SU-DHL-6 (cell line): ENCODE results near the gene CCDC169.

Source experiments
- H2AFZ ChIP-seq: fragments of 200-600 bp; sonication (generic); 2 replicates; pipeline ENCODE4 v1.6.1; 2014; ENCODE audit warnings: low read depth, mild to moderate bottlenecking, moderate library complexity, mixed read lengths, antibody characterized with exemption, low read length; ENCODE audit not compliant: severe bottlenecking
- H3F3A ChIP-seq: fragments of 200-600 bp; shearing (Covaris generic); 2 replicates; pipeline ENCODE4 v1.6.0; 2016; ENCODE audit warnings: antibody characterized with exemption, mild to moderate bottlenecking; ENCODE audit not compliant: insufficient read depth
- H3K27ac ChIP-seq: fragments of 200-600 bp; sonication (generic); 2 replicates; pipeline ENCODE4 v1.5.1; 2016; ENCODE audit warnings: low read depth, mild to moderate bottlenecking, low read length, moderate library complexity, mixed read lengths
- H3K27me3 ChIP-seq: fragments of 200-600 bp; sonication (generic), shearing (Covaris generic); 2 replicates; pipeline ENCODE4 v1.6.0; 2014; ENCODE audit warnings: mild to moderate bottlenecking, low read length
- H3K36me3 ChIP-seq: fragments of 200-600 bp; sonication (generic); 2 replicates; pipeline ENCODE4 v1.6.1; 2014; ENCODE audit warnings: mild to moderate bottlenecking, low read length, mixed read lengths
- H3K4me2 ChIP-seq: fragments of 300-600, 200-600 bp; shearing (Covaris generic), sonication (generic); 2 replicates; pipeline ENCODE4 v1.6.0; 2014; ENCODE audit warnings: low read length, low read depth, mild to moderate bottlenecking; ENCODE audit not compliant: poor library complexity, severe bottlenecking
- H3K4me3 ChIP-seq: fragments of 200-600 bp; sonication (generic); 2 replicates; pipeline ENCODE4 v1.5.1; 2014; ENCODE audit warnings: antibody characterized with exemption, low read length, mild to moderate bottlenecking, mixed read lengths; ENCODE audit not compliant: insufficient read depth, poor library complexity, severe bottlenecking
- H3K79me2 ChIP-seq: fragments of 200-600 bp; sonication (generic); 2 replicates; pipeline ENCODE4 v1.6.1; 2014; ENCODE audit warnings: mild to moderate bottlenecking, low read length, moderate library complexity; ENCODE audit not compliant: insufficient read depth
- H3K9ac ChIP-seq: fragments of 200-600 bp; sonication (generic); 2 replicates; pipeline ENCODE4 v1.7.0; 2014; ENCODE audit warnings: mild to moderate bottlenecking, low read length
- H3K9me2 ChIP-seq: fragments of 200-600 bp; sonication (generic); replicated peaks from 2 replicates; pipeline ENCODE4 v1.6.1; 2014; ENCODE audit warnings: low read length; ENCODE audit not compliant: insufficient read depth
- H3K9me3 ChIP-seq: fragments of 200-600 bp; sonication (generic); 2 replicates; pipeline ENCODE4 v1.6.1; 2014; ENCODE audit warnings: low read length, mixed read lengths; ENCODE audit not compliant: insufficient read depth
- H4K20me1 ChIP-seq: fragments of 200-600 bp; sonication (generic); 2 replicates; pipeline ENCODE4 v1.6.1; 2014; ENCODE audit warnings: low read depth, mild to moderate bottlenecking, antibody characterized with exemption, low read length, moderate library complexity, mixed read lengths
- EZH2phosphoT487 ChIP-seq: fragments of 200-600 bp; sonication (generic), shearing (Covaris generic); conservative IDR thresholded peaks from 2 replicates; pipeline ENCODE4 v1.6.1; 2018; ENCODE audit warnings: mild to moderate bottlenecking, antibody characterized with exemption, low read length, moderate library complexity, mixed read lengths
- TF ChIP-seq, protein P1 (sequence below): fragments of 200-600 bp; sonication (generic); IDR thresholded peaks from one replicate; pipeline ENCODE4 v1.5.1; 2017; ENCODE audit warnings: antibody characterized with exemption, mild to moderate bottlenecking, low read length, moderate library complexity; ENCODE audit not compliant: insufficient read depth, poor library complexity, severe bottlenecking

The CCDC169 gene

DNA sequence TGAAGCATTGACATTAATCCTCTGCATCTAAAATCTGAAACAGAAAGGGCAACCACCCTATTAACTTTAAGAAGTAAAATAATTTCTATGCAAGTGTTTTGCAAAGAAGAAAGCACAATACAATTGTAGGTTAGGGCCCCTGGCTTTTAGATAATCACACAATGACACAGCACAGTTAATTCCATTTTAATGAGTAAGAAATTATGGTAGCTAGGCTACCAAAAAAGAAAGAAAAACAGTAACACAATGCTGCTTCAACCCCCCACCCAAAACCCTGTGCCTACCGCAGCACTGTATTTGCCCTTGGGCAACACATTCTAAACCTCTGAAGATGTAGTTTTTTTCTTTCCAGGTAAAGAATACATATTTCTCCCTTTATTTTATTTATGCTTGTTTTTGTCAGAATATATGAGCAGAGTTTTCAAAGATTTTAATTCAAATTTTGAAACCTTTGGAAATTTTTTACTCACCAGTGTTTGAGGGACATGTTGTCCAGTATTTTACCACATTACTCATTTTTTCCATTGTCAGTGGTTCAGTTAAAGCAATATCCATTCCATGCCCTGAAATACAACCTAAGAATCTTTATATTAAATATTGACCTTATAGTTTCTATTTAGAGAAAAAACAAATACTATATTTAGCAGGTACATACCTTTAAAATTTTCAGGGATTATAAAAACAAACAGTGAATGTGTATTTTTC, 104.3 kb downstream of the CCDC169 start:
- no peak overlapping the region for H3K4me3 ChIP-seq
- no peak overlapping the region for H3K4me2 ChIP-seq
- H3K27me3 ChIP-seq = no peaks in the 10 kb centered on the region
- no peak for TF ChIP-seq EZH2phosphoT487
- TF ChIP-seq, protein P1, sequence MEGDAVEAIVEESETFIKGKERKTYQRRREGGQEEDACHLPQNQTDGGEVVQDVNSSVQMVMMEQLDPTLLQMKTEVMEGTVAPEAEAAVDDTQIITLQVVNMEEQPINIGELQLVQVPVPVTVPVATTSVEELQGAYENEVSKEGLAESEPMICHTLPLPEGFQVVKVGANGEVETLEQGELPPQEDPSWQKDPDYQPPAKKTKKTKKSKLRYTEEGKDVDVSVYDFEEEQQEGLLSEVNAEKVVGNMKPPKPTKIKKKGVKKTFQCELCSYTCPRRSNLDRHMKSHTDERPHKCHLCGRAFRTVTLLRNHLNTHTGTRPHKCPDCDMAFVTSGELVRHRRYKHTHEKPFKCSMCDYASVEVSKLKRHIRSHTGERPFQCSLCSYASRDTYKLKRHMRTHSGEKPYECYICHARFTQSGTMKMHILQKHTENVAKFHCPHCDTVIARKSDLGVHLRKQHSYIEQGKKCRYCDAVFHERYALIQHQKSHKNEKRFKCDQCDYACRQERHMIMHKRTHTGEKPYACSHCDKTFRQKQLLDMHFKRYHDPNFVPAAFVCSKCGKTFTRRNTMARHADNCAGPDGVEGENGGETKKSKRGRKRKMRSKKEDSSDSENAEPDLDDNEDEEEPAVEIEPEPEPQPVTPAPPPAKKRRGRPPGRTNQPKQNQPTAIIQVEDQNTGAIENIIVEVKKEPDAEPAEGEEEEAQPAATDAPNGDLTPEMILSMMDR = no peak
- no peaks in the 10 kb centered on the region for H3F3A ChIP-seq
- no peak overlapping the region for H3K27ac ChIP-seq
- H3K9me3 ChIP-seq = no peaks in the 10 kb centered on the region
- no peaks in the 10 kb centered on the region for H3K79me2 ChIP-seq
- H2AFZ ChIP-seq = no peak overlapping the region
- no peaks in the 10 kb centered on the region for H3K36me3 ChIP-seq
- H3K9me2 ChIP-seq = no peaks in the 10 kb centered on the region
- H3K9ac ChIP-seq = no peak overlapping the region
- no peaks in the 10 kb centered on the region for H4K20me1 ChIP-seq

DNA sequence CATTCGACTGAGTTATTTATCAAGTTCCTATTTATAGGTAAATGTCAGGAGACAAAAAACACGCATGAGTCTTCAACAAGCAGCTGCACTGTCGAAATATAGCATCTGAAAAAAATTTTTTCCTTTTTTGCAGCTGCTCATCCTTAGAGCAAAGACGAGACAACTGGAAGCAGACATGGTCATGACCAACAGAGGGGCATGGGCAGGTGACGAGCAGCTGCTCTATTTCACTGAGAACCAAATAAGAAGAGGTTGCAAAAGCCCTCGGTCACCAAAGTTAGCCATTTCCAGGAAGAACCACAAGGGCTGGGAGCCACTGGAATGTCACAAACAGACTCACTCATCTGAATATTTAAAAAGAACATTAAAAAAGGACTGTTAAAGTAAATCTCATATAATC, 105.4 kb downstream of the CCDC169 start:
- H3K4me3 ChIP-seq = no peak overlapping the region
- H2AFZ ChIP-seq = no peak overlapping the region
- H3K4me2 ChIP-seq = no peak overlapping the region
- TF ChIP-seq EZH2phosphoT487 = no peak
- TF ChIP-seq, protein P1 = no peak
- no peaks in the 10 kb centered on the region for H3K9me3 ChIP-seq
- H3K27me3 ChIP-seq = no peaks in the 10 kb centered on the region
- no peaks in the 10 kb centered on the region for H4K20me1 ChIP-seq
- H3K9me2 ChIP-seq = no peaks in the 10 kb centered on the region
- H3F3A ChIP-seq = no peaks in the 10 kb centered on the region
- no peak overlapping the region for H3K9ac ChIP-seq
- no peaks in the 10 kb centered on the region for H3K36me3 ChIP-seq
- no peaks in the 10 kb centered on the region for H3K79me2 ChIP-seq
- H3K27ac ChIP-seq = no peak overlapping the region

DNA sequence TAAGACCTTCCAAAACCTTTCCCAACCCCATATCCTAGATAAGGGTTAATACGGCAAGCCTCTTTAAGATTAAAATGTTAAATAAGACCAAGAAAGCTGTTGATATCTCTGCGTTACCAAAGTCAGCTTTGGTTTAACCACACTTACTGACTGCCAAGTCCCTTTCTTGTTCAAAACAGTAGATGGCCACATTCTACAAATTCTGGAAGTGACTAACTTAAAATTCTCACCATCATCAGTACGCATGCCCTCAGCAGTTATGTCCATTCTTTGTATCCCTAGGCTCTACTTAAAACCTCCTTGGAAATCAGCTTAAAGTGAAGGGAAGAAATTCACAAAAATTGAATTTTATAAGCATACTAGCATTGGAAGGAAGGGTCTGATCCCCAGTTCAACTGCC, 106.8 kb downstream of the CCDC169 start:
- Histone ChIP-seq H3K27me3 (no peaks in the 10 kb centered on the region), H3K36me3 (no peaks in the 10 kb centered on the region), H3K9me2 (no peaks in the 10 kb centered on the region), H3K4me2 (no peak overlapping the region), H3K79me2 (no peaks in the 10 kb centered on the region), H3F3A (no peaks in the 10 kb centered on the region), H3K27ac (no peak overlapping the region), H4K20me1 (no peaks in the 10 kb centered on the region), H3K9me3 (no peaks in the 10 kb centered on the region), H3K9ac (no peak overlapping the region), H2AFZ (no peak overlapping the region), H3K4me3 (no peak overlapping the region)
- no peak for TF ChIP-seq EZH2phosphoT487
- TF ChIP-seq, protein P1 = no peak
